Islet precursor cell (in vitro differentiated cells): ENCODE results near the gene PCMT1.
"Not testable (repeated sequence)": the region's sequence is repeated elsewhere in the genome, so short reads cannot be mapped to it uniquely, and the experiment has no call there.

Experiments
- DNase-seq: peaks from one replicate; pipeline ENCODE4 v3.0.0-alpha.2; 2018

PCMT1 gene

GRCh38 chr6:149823013-149823412 lies 73.5 kb downstream of the PCMT1 start:
- DNase-seq = no peak

GRCh38 chr6:149825292-149825691 lies 75.8 kb downstream of the PCMT1 start:
- DNase-seq = no peak

GRCh38 chr6:149830731-149831307 lies 81.3 kb downstream of the PCMT1 start:
- DNase-seq = no peak

GRCh38 chr6:149831308-149831820 lies 81.8 kb downstream of the PCMT1 start:
- DNase-seq = peak; percentile 87

- DNase-seq = no peak
These were observed 84.1 kb downstream of the PCMT1 start for GRCh38 chr6:149833651-149834050.

- peak; percentile 75 for DNase-seq
These were observed 85.3 kb downstream of the PCMT1 start for GRCh38 chr6:149834513-149835481.

GRCh38 chr6:149840345-149841075 lies 91.0 kb downstream of the PCMT1 start:
- DNase-seq = peak; percentile 82

GRCh38 chr6:149842331-149842730 lies 92.8 kb downstream of the PCMT1 start:
- no peak for DNase-seq

- no peak for DNase-seq
These were observed 93.6 kb downstream of the PCMT1 start for GRCh38 chr6:149843051-149843633.

- not testable (repeated sequence) for DNase-seq
These were observed 94.5 kb downstream of the PCMT1 start for GRCh38 chr6:149844036-149844435.

GRCh38 chr6:149844480-149844879 lies 94.9 kb downstream of the PCMT1 start:
- no peak for DNase-seq

- DNase-seq = no peak
These were observed 96.0 kb downstream of the PCMT1 start for GRCh38 chr6:149845549-149845948.

GRCh38 chr6:149846321-149846720 lies 96.8 kb downstream of the PCMT1 start:
- DNase-seq = no peak

- DNase-seq = no peak
These were observed 98.4 kb downstream of the PCMT1 start for GRCh38 chr6:149847939-149848267.

- DNase-seq = not testable (repeated sequence)
These were observed 98.8 kb downstream of the PCMT1 start for GRCh38 chr6:149848343-149848742.

GRCh38 chr6:149851461-149852110 lies 102.0 kb downstream of the PCMT1 start:
- DNase-seq = no peak

GRCh38 chr6:149852180-149852579 lies 102.6 kb downstream of the PCMT1 start:
- DNase-seq = peak; percentile 69

- DNase-seq = no peak
These were observed 103.3 kb downstream of the PCMT1 start for GRCh38 chr6:149852881-149853280.

GRCh38 chr6:149854017-149854416 lies 104.5 kb downstream of the PCMT1 start:
- DNase-seq = not testable (repeated sequence)

- peak; percentile 69 for DNase-seq
These were observed 105.0 kb downstream of the PCMT1 start for GRCh38 chr6:149854532-149854931.

GRCh38 chr6:149855040-149855654 lies 105.6 kb downstream of the PCMT1 start:
- peak; percentile 89 for DNase-seq

- no peak for DNase-seq
These were observed 106.2 kb downstream of the PCMT1 start for GRCh38 chr6:149855741-149856140.
